Measurements from ENCODE around the gene ADCY1. TPM values are rescaled to one million over a fixed set of nuclear protein-coding genes. Genes with fewer than 3 reads are reported as not detected.
"Not testable (repeated sequence)": the region's sequence is repeated elsewhere in the genome, so short reads cannot be mapped to it uniquely, and the experiment has no call there.

The ADCY1 gene
- total RNA-seq, 1 donor from 2014 or later = 19.0 TPM

- not testable (repeated sequence) for H3K4me1 Mint-ChIP-seq (ENCODE audit: unreplicated experiment); H3K9me3 Mint-ChIP-seq; H3K27ac Mint-ChIP-seq; H3K27me3 Mint-ChIP-seq; H3K4me3 Mint-ChIP-seq; DNase-seq (ENCODE audit: extremely low spot score, unreplicated experiment); H3K36me3 Mint-ChIP-seq
These were observed 188.2 kb downstream of the ADCY1 start for GRCh38 chr7:45762225-45762994.

DNA sequence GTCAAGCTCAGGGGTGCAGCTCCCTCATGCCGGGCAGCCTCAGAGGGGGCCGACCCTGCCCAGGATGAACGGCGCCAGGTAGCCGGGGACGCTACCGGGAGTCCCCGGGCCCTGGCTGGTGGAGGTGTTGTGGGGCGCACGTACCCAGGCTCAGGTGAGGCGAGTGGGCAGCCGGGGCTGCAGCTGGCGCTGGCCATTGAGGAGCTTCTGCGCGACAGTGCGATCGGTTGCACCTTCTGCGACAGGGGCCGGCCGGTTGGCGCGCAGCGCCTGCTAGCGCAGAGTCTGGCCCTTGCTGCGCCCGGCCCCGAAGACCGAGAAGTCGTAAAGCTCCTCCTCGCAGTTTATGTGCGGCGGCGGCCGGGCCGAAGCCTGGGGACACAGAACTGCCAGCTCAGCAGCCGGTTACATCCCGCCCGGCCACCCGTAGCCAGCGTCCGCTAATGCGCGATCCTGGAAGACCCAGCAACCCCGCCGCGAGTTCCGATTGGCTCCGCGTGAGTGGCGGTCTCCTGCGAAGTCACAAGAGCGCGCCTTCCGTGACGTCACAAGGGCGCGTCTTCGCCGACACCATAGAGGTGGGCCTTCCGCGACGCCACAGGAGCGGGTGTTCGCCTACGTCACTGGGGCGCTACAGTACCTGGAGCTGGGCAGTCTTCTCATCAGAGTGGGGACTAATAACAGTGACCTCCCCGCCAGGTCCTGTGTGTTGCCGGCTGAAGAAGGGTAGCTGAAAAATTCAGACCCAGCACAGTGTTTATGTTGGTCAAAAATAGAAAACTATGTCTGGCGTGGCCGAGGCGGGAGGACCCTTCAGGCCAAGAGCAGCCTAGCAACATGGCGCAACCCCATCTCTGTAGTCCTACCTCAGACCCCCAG lies 194.6 kb downstream of the ADCY1 start:
- H3K36me3 Mint-ChIP-seq; H3K4me1 Mint-ChIP-seq (ENCODE audit: unreplicated experiment); H3K9me3 Mint-ChIP-seq; H3K27me3 Mint-ChIP-seq: not testable (repeated sequence)
- peak; percentile 98 for DNase-seq (ENCODE audit: extremely low spot score, unreplicated experiment)
- TF ChIP-seq, protein P1, sequence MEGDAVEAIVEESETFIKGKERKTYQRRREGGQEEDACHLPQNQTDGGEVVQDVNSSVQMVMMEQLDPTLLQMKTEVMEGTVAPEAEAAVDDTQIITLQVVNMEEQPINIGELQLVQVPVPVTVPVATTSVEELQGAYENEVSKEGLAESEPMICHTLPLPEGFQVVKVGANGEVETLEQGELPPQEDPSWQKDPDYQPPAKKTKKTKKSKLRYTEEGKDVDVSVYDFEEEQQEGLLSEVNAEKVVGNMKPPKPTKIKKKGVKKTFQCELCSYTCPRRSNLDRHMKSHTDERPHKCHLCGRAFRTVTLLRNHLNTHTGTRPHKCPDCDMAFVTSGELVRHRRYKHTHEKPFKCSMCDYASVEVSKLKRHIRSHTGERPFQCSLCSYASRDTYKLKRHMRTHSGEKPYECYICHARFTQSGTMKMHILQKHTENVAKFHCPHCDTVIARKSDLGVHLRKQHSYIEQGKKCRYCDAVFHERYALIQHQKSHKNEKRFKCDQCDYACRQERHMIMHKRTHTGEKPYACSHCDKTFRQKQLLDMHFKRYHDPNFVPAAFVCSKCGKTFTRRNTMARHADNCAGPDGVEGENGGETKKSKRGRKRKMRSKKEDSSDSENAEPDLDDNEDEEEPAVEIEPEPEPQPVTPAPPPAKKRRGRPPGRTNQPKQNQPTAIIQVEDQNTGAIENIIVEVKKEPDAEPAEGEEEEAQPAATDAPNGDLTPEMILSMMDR (conservative IDR thresholded peaks at IDR 0.05) = peak; percentile 63
- H3K4me3 Mint-ChIP-seq = peak overlapping the region; percentile 95
- peak overlapping the region; percentile 99 for H3K27ac Mint-ChIP-seq

- not testable (repeated sequence) for H3K36me3 Mint-ChIP-seq; DNase-seq (ENCODE audit: extremely low spot score, unreplicated experiment); H3K4me1 Mint-ChIP-seq (ENCODE audit: unreplicated experiment); H3K9me3 Mint-ChIP-seq; H3K27me3 Mint-ChIP-seq
- peak overlapping the region; percentile 99 for H3K27ac Mint-ChIP-seq
- H3K4me3 Mint-ChIP-seq = peak overlapping the region; percentile 95
These were observed 195.5 kb downstream of the ADCY1 start for GRCh38 chr7:45769626-45770025.
